ENCODE results near the gene AMIGO2. TPM values are rescaled to one million over a fixed set of nuclear protein-coding genes. Genes with fewer than 3 reads are reported as not detected.

The AMIGO2 gene
- total RNA-seq, 1 donor from 2014 or later: 25.2 TPM

- DNase-seq (ENCODE audit: low read depth) (peak; percentile 97), FAIRE-seq (peak; percentile 86)
- Histone ChIP-seq H3K4me1 (ENCODE audit: insufficient read depth, low read length) (peaks cover 76% of the 10 kb centered on the region), H3K27ac (ENCODE audit: low read depth, low read length) (peak overlapping the region; percentile 97), H2AFZ (ENCODE audit: low read depth, low read length) (no peak overlapping the region), H3K27me3 (ENCODE audit: insufficient read depth, low read length) (no peaks in the 10 kb centered on the region), H3K4me3 (ENCODE audit: insufficient read depth, low read depth, low read length) (no peak overlapping the region), H3K9me3 (ENCODE audit: insufficient read depth, low read depth, low read length) (no peaks in the 10 kb centered on the region), H3K79me2 (ENCODE audit: insufficient read depth, low read length) (peaks cover 38% of the 10 kb centered on the region), H3K4me2 (ENCODE audit: low read length) (peak overlapping the region; percentile 93), H3K9ac (ENCODE audit: low read length) (peak overlapping the region; percentile 97), H4K20me1 (ENCODE audit: insufficient read depth, low read length) (peaks cover 10% of the 10 kb centered on the region), H3K36me3 (ENCODE audit: insufficient read depth, low read length) (peaks cover 5% of the 10 kb centered on the region)
- Mint-ChIP-seq H3K4me3 (ENCODE audit: unreplicated experiment) (no peak overlapping the region), H3K27me3 (ENCODE audit: low read depth, unreplicated experiment) (peaks cover under 1% of the 10 kb centered on the region), H3K27ac (ENCODE audit: unreplicated experiment) (peak overlapping the region; percentile 88), H3K36me3 (ENCODE audit: low read depth, unreplicated experiment) (peaks cover 1% of the 10 kb centered on the region), H3K4me1 (ENCODE audit: low read depth, unreplicated experiment) (peaks cover 72% of the 10 kb centered on the region), H3K9me3 (ENCODE audit: unreplicated experiment) (no peaks in the 10 kb centered on the region)
- TF ChIP-seq EZH2 (IDR thresholded peaks at IDR 0.05; ENCODE audit: insufficient read depth, low read length): no peak
These were observed 3.2 kb upstream of the AMIGO2 start for GRCh38 chr12:47082796-47083621.

GRCh38 chr12:47082283-47082682 lies 2.5 kb upstream of the AMIGO2 start:
- Histone ChIP-seq H3K9ac (ENCODE audit: low read length) (peak overlapping the region; percentile 97), H3K4me2 (ENCODE audit: low read length) (peak overlapping the region; percentile 93), H3K36me3 (ENCODE audit: insufficient read depth, low read length) (peaks cover 12% of the 10 kb centered on the region), H3K79me2 (ENCODE audit: insufficient read depth, low read length) (peaks cover 46% of the 10 kb centered on the region), H3K27ac (ENCODE audit: low read depth, low read length) (peak overlapping the region; percentile 97), H2AFZ (ENCODE audit: low read depth, low read length) (no peak overlapping the region), H3K4me3 (ENCODE audit: insufficient read depth, low read depth, low read length) (no peak overlapping the region), H3K9me3 (ENCODE audit: insufficient read depth, low read depth, low read length) (no peaks in the 10 kb centered on the region), H3K27me3 (ENCODE audit: insufficient read depth, low read length) (no peaks in the 10 kb centered on the region), H4K20me1 (ENCODE audit: insufficient read depth, low read length) (peaks cover 17% of the 10 kb centered on the region), H3K4me1 (ENCODE audit: insufficient read depth, low read length) (peaks cover 75% of the 10 kb centered on the region)
- TF ChIP-seq CTCF (IDR thresholded peaks at IDR 0.05; ENCODE audit: insufficient read depth, low read depth, low read length): no peak
- no peak for TF ChIP-seq EZH2 (IDR thresholded peaks at IDR 0.05; ENCODE audit: insufficient read depth, low read length)
- peaks cover 5% of the 10 kb centered on the region for H3K27me3 Mint-ChIP-seq (ENCODE audit: low read depth, unreplicated experiment)
- H3K4me3 Mint-ChIP-seq (ENCODE audit: unreplicated experiment): peak overlapping the region; percentile 48
- FAIRE-seq (no peak), DNase-seq (ENCODE audit: low read depth) (no peak)
- peaks cover 1% of the 10 kb centered on the region for H3K36me3 Mint-ChIP-seq (ENCODE audit: low read depth, unreplicated experiment)
- H3K4me1 Mint-ChIP-seq (ENCODE audit: low read depth, unreplicated experiment): peaks cover 74% of the 10 kb centered on the region
- H3K27ac Mint-ChIP-seq (ENCODE audit: unreplicated experiment): peak overlapping the region; percentile 48
- H3K9me3 Mint-ChIP-seq (ENCODE audit: unreplicated experiment): peaks cover 2% of the 10 kb centered on the region

- Mint-ChIP-seq H3K27me3 (ENCODE audit: low read depth, unreplicated experiment) (peaks cover 5% of the 10 kb centered on the region), H3K4me1 (ENCODE audit: low read depth, unreplicated experiment) (peaks cover 64% of the 10 kb centered on the region), H3K9me3 (ENCODE audit: unreplicated experiment) (peaks cover 2% of the 10 kb centered on the region), H3K36me3 (ENCODE audit: low read depth, unreplicated experiment) (peaks cover 1% of the 10 kb centered on the region), H3K4me3 (ENCODE audit: unreplicated experiment) (peak overlapping the region; percentile 91), H3K27ac (ENCODE audit: unreplicated experiment) (peak overlapping the region; percentile 93)
- H3K9ac ChIP-seq (ENCODE audit: low read length): peak overlapping the region; percentile 97
- H2AFZ ChIP-seq (ENCODE audit: low read depth, low read length): no peak overlapping the region
- H4K20me1 ChIP-seq (ENCODE audit: insufficient read depth, low read length): peaks cover 21% of the 10 kb centered on the region
- H3K27ac ChIP-seq (ENCODE audit: low read depth, low read length): peak overlapping the region; percentile 97
- no peaks in the 10 kb centered on the region for H3K27me3 ChIP-seq (ENCODE audit: insufficient read depth, low read length)
- no peaks in the 10 kb centered on the region for H3K9me3 ChIP-seq (ENCODE audit: insufficient read depth, low read depth, low read length)
- FAIRE-seq (no peak), DNase-seq (ENCODE audit: low read depth) (peak; percentile 80)
- peak overlapping the region; percentile 93 for H3K4me2 ChIP-seq (ENCODE audit: low read length)
- peaks cover 56% of the 10 kb centered on the region for H3K79me2 ChIP-seq (ENCODE audit: insufficient read depth, low read length)
- H3K4me3 ChIP-seq (ENCODE audit: insufficient read depth, low read depth, low read length): peak overlapping the region; percentile 92
- peaks cover 12% of the 10 kb centered on the region for H3K36me3 ChIP-seq (ENCODE audit: insufficient read depth, low read length)
- no peak for TF ChIP-seq CTCF (IDR thresholded peaks at IDR 0.05; ENCODE audit: insufficient read depth, low read depth, low read length)
- TF ChIP-seq EZH2 (IDR thresholded peaks at IDR 0.05; ENCODE audit: insufficient read depth, low read length): no peak
- peaks cover 61% of the 10 kb centered on the region for H3K4me1 ChIP-seq (ENCODE audit: insufficient read depth, low read length)
These were observed 1.2 kb upstream of the AMIGO2 start for GRCh38 chr12:47080725-47081502.
